ENCODE data around the gene NCR2.
"Not testable (repeated sequence)": the region's sequence is repeated elsewhere in the genome, so short reads cannot be mapped to it uniquely, and the experiment has no call there.

Gene NCR2, protein sequence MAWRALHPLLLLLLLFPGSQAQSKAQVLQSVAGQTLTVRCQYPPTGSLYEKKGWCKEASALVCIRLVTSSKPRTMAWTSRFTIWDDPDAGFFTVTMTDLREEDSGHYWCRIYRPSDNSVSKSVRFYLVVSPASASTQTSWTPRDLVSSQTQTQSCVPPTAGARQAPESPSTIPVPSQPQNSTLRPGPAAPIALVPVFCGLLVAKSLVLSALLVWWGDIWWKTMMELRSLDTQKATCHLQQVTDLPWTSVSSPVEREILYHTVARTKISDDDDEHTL

DNA sequence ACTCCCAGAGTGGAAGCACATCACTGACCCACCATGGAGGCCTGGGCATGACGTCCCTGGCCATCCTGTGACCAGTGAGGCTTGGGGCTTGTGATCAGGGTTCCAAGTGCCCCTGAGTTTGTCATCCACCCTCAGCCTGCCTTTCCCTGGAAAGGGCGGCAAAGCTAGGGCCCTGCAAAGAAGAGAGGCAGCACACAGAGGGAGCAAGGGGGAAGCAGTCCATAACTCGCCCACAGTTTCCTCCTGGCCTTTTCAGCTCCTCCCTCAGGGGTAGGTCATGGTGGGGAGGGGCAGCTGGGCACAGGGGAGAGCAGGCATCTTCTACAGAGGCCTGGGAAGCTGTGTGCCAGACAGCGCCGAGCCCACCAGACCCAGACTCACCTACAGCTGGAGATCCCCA, at the start of gene NCR2:
NCR2 (plus strand) TSS at position 313 of the 400 bp plus-strand sequence. CDS start 269 bp downstream, outside the sequence.
- no peak for DNase-seq

DNA sequence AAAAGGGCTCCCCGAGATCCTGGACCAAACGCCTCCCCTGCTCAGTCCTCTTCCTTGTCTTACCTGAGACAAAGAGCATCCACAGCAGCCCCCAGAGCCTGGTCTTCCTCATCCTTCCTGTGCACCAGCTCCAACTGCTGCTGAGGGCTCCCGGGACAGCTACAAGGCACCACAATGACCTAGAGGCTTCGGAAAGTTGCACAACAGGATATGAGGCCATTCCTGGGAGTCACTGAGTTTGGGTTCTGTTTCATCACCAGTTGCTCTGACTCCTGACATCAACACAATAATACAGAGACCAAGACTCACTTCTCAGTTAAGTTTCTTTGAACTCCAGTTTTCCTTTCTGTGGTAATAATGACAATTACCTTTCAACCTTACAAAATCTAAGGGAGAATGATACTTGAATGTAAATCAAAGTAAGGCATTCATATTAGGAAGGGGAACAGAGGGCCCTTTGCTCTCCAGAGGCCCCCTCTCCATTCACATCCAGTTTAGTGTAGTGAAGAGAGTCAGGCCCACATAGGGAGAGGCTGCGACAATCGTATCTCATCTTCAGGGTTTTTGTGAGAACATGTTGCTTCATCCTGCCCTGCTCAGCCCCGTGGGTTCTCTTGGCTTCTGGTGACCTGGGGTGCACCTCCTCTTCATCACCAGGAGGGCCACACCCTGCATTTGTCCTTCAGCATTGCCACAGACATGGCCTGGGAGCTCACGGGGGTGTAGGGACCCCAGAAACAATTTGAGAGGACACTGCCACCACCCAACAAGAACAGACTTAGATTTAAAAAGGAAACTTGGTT, 48.7 kb upstream of the NCR2 start, which contains the start of gene TREM1:
TREM1 (minus strand) TSS at position 139 of the 803 bp plus-strand sequence; CDS start at position 112, 27 bp downstream.
- peak; percentile 18 for DNase-seq

DNA sequence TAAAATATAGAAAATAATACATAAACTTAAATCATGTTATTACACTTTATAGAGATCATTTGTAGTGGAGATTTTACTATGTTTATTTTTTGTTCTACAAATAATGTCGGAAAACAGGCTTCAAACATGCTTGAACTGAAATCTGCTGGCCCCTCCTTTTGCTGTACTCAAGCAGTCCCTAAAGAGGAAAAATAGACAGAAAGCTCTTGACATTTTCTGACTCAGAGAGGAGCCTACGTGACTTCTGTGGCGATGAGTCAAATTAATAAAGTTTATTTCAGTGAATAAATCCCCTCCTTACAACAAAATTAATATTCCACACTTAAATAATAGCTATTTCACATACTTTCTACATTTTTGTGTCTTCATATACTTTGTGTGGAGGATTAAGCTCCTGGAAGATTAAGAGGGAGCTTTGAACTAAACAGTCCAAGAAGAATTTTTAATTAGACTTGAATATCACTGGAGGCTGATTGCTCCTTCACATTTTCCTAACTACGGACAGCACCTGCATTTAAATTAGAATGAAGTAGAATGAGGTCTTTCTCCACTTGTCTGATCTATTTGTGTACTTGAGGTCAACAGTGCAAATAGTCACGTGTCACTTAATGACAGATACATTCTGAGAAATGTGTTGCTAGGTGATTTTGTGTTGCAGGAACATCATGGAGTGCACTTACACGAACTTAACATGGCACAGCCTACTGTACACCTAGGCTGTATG, 47.2 kb upstream of the NCR2 start:
- no peak for DNase-seq

GRCh38 chr6:41288754-41289129, 46.7 kb upstream of the NCR2 start:
- no peak for DNase-seq

- DNase-seq = no peak
These were observed 45.6 kb upstream of the NCR2 start for GRCh38 chr6:41289815-41290214.

DNA sequence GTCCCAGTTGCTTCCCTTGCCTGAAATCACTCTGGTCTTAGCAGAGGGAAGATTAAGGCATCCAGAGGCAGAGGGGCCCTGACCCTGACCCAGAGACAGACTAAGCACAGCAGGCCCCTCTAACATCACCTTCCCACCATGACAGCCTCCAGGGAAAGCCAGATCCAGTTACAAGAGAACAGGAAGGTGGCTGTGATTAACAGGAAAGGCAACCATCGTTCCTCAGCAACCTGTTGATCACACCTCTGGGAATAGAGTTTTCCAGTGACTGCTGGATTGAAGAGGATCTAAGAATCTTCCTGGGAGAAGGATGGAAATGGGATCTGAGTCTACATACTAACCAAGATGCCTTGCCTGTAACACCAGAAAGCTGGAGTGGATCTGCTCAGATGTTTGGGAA, 43.7 kb upstream of the NCR2 start:
- no peak for DNase-seq

GRCh38 chr6:41294214-41294872, 41.1 kb upstream of the NCR2 start:
- DNase-seq = no peak

- DNase-seq = not testable (repeated sequence)
These were observed 38.2 kb upstream of the NCR2 start for GRCh38 chr6:41297248-41297647.

DNA sequence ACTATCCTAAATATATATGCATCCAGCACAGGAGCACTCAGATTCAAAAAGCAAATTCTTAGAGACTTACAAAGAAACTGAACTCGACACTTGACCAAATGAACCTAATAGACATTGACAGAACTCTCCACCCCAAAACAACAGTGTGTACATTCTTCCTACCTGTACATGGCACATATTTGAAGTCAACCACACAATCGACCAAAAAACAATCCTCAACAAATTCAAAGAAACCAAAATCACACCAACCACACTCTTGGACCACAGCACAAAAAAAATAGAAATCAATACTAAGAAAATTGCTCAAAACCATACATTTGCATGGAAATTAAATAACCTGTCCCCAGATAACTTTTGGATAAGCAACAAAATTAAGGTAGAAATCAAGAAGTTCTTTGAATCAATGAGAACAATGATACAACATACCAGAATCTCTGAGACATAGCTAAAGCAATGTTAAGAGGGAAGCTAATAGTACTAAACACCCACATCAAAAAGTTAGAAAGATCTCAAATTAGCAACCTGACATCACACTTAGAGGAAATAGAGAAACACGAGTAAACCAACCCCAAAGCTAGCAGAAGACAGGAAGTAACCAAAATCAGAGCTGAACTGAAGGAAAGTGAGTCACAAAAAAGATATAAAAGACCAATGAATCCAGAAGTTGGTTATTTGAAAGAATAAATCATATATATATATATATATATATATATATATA, 36.5 kb upstream of the NCR2 start:
- DNase-seq = peak; percentile 66

DNA sequence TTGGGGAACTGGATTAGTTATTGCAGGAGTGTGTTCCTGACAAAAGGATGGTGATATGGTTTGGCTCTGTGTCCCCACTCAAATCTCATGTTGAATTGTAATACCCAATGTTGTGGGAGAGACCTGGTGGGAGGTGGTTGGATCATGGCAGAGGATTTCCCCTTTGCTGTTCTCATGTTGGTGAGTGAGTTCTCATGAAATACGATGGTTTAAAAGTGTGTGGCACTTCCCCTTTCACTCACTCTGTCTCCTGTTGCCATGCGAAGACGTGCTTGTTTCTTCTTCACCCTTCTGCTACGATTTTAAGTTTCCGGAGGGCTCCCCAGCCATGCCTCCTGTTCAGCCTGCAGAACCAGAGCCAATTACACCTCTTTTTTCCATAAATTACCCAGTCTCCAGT, 32.8 kb upstream of the NCR2 start:
- no peak for DNase-seq

GRCh38 chr6:41306187-41306854, 29.1 kb upstream of the NCR2 start:
- DNase-seq = peak; percentile 65

DNA sequence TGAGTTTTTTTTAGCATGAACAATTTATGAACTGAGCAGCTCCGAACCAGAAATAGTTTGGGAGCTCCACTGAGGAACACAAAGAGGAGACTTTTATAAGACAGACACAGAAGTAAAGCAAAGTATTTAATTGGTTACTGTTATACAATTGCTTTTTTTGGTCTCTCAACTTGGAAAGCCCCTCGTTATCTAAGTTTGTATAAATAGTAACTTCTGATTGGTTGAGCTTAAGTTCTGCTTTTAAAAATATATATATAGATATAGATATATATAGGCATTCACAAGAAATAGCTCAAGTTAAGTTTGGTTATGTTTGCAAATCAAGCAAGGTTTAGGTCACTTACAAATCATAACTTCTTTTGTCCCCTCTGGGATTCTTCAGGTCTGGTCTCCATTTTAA, 20.2 kb upstream of the NCR2 start:
- DNase-seq = no peak

DNA sequence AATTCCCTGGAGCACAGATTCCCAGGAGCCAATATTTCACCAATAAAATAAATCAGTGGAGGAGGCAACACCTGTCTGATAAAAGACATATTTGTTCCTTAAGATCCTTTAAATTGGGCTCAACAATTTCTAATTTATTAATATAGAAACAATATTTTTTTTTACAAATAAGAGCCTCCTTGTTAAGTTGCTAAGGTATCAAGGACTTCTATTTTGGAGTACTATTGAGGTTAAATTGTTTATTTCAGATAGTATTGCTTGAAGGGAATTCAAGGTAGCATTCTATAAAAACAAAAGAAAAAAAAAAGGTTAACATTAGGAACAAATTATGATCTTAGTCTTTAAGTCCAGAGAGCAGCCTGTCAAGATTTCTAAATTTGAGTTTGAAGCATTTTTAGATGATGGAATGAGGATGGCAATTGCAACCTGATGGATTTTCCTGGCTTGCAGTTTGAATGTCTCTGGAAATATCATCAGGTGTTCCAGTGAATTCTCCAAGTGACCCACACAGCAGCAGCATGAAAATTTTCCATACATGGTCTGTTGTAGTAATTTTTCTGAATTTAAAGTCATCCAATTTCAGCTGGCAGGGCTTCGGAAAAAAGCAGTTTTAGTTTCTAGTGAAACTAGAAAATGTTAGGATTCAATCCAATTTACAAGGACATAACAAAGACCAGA, 19.3 kb upstream of the NCR2 start:
- no peak for DNase-seq

- DNase-seq = no peak
These were observed 17.2 kb upstream of the NCR2 start for GRCh38 chr6:41318261-41318653.

GRCh38 chr6:41318654-41319565, 16.5 kb upstream of the NCR2 start:
- peak; percentile 85 for DNase-seq

DNA sequence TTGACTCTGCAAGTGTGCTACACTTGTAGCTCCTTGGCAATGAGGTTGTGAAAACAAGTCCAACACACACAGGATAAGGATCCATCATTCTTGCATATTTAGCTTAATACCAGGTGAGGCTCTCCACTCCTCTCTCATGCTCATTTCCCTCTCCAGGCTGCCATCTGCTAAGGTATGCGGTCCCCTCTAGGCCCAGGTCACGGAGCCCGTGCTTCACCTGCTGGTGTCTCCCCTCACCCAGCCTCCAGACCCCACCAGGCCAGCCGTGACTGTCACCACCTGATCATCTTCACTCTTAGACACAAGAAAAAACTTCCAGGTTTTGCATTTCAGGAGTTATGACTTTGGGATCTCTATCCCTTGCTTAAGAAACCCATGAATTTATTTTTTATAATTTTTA, 14.2 kb upstream of the NCR2 start:
- DNase-seq = no peak

DNA sequence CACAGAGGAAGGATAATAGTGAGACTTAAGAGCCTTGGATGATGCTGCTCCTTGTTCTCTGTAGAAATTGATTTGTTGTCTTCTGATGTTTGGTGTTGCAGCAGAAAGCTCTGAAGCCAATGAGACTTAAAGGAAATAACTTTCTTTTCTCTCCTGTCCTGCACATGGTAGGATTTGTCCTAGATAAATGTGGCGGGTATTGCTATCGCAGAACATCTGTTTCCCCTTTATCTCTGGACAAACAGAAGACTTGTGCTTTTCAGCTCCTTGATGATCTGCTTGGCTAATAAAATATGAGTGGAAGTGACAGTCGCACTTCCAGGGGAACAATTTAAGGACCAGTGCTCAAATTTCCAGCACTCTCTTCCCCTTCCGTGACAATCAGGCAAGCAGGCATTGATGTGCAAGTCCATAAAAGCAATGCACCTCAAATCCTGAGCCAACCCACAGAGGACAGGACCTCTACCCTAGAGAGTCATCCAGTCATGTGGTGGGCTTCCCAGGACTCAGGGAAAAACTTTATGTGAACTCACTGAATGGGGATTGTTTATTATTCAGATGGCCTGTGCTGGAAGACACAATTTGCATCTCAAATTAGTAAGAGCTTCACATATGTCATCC, 9.9 kb upstream of the NCR2 start:
- DNase-seq = no peak

DNA sequence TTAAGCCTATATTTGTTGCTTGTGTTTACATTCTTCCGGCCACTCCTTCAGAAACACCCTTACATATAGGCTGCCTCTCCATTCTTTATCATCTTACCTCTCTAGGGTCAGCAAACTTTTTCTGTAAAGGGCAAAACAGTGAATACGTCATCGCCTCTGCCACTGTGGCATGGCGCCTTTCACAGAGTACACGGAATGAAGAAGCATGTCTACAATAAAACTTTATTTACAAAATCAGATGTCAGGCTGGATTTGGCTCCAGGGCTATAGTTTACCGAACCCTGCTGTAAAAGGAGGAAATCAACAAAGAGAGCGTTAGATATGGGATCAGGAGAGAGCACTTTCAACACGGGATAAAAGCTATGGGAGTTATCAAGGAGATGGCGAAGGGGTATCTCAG, 9.3 kb upstream of the NCR2 start:
- no peak for DNase-seq

- DNase-seq = no peak
These were observed 8.2 kb upstream of the NCR2 start for GRCh38 chr6:41327177-41327576.
